Measurements from ENCODE around the gene CACNG5.

Gene CACNG5

GRCh38 chr17:66826856-66827255, 8.1 kb upstream of the CACNG5 start:
- DNase-seq (ENCODE audit: low spot score): no peak

GRCh38 chr17:66829386-66829864, 5.5 kb upstream of the CACNG5 start:
- peak; percentile 30 for DNase-seq (ENCODE audit: low spot score)

GRCh38 chr17:66829883-66830282, 5.0 kb upstream of the CACNG5 start:
- no peak for DNase-seq (ENCODE audit: low spot score)

GRCh38 chr17:66830451-66830850, 4.5 kb upstream of the CACNG5 start:
- no peak for DNase-seq (ENCODE audit: low spot score)

- no peak for DNase-seq (ENCODE audit: low spot score)
These were observed 3.3 kb upstream of the CACNG5 start for GRCh38 chr17:66831383-66832210.

GRCh38 chr17:66833201-66833600, 1.7 kb upstream of the CACNG5 start:
- DNase-seq (ENCODE audit: low spot score): no peak

GRCh38 chr17:66834426-66834918, 445 bp upstream of the CACNG5 start:
- DNase-seq (ENCODE audit: low spot score): no peak

- no peak for DNase-seq (ENCODE audit: low spot score)
These were observed 559 bp downstream of the CACNG5 start for GRCh38 chr17:66835476-66835875.

GRCh38 chr17:66836063-66837005, 1.4 kb downstream of the CACNG5 start:
- no peak for DNase-seq (ENCODE audit: low spot score)

GRCh38 chr17:66837226-66837625, 2.3 kb downstream of the CACNG5 start:
- no peak for DNase-seq (ENCODE audit: low spot score)

GRCh38 chr17:66837885-66838665, 3.2 kb downstream of the CACNG5 start:
- no peak for DNase-seq (ENCODE audit: low spot score)

GRCh38 chr17:66839616-66840015, 4.7 kb downstream of the CACNG5 start:
- no peak for DNase-seq (ENCODE audit: low spot score)

GRCh38 chr17:66840061-66840460, 5.1 kb downstream of the CACNG5 start:
- no peak for DNase-seq (ENCODE audit: low spot score)

GRCh38 chr17:66841328-66841727, 6.4 kb downstream of the CACNG5 start:
- DNase-seq (ENCODE audit: low spot score): no peak

GRCh38 chr17:66841744-66842143, 6.8 kb downstream of the CACNG5 start:
- DNase-seq (ENCODE audit: low spot score): no peak

- no peak for DNase-seq (ENCODE audit: low spot score)
These were observed 7.6 kb downstream of the CACNG5 start for GRCh38 chr17:66842505-66842904.

- DNase-seq (ENCODE audit: low spot score): no peak
These were observed 8.0 kb downstream of the CACNG5 start for GRCh38 chr17:66842959-66843358.

GRCh38 chr17:66843627-66844026, 8.7 kb downstream of the CACNG5 start:
- DNase-seq (ENCODE audit: low spot score): no peak

GRCh38 chr17:66847704-66848103, 12.8 kb downstream of the CACNG5 start:
- no peak for DNase-seq (ENCODE audit: low spot score)

- no peak for DNase-seq (ENCODE audit: low spot score)
These were observed 13.6 kb downstream of the CACNG5 start for GRCh38 chr17:66848496-66848895.

GRCh38 chr17:66849032-66849655, 14.2 kb downstream of the CACNG5 start:
- DNase-seq (ENCODE audit: low spot score): no peak
